Testis (tissue), 2 donors: Measurements from ENCODE around the gene PLCD1.

Experiments used
- CTCF ChIP-seq, 3 experiments: fragments of 450-650 bp in 2 of 3; fragments of 200-600 bp in 1 of 3; sonication (generic) in 1 of 3; IDR thresholded peaks; one replicate each; pipeline ENCODE4 v1.5.1; 2016 to 2019; ENCODE audit warnings: antibody characterized with exemption in 3 of 3, mild to moderate bottlenecking in 2 of 3, moderate library complexity in 1 of 3
- POLR2A ChIP-seq: fragments of 450-650 bp; IDR thresholded peaks from one replicate; pipeline ENCODE4 v1.6.1; 2017; ENCODE audit warnings: antibody characterized with exemption, mild to moderate bottlenecking, moderate library complexity

- TF ChIP-seq CTCF (IDR thresholded peaks at IDR 0.05) (no peak), POLR2A (no peak)
Observed at GRCh38 chr3:37969596-37970100, 59.8 kb downstream of the PLCD1 start.
